ENCODE data around the gene PCBP3. TPM values are rescaled to one million over a fixed set of nuclear protein-coding genes. Genes with fewer than 3 reads are reported as not detected.

The PCBP3 gene
- total RNA-seq, 6 experiments from 2014 or later, result not detected

DNA sequence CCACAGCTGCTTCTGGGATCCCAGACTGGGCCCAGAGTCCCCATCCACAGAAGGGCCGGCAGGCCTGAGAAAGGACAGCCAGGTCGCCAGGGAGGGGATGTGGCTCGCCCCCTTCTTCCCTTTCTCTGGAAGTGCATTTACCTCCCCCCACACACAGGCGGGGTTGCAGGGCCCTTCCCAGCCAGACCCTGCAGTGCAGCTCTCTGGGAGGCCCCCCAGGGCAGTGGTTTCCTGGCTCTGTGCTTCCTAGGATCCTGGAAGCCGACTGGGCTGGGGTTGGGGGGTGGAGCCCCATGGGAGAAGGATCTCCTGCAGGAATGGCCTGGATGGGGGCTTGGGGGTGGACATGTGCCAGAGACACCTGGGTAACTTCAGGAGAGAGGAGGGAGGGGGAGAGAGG lies 333.9 kb downstream of the PCBP3 start:
- Mint-ChIP-seq H3K4me1 (ENCODE audit: low read depth) (peaks cover 23% of the 10 kb centered on the region), H3K36me3 (ENCODE audit: low read depth) (no peaks in the 10 kb centered on the region), H3K27ac (no peak overlapping the region), H3K27me3 (ENCODE audit: insufficient read depth) (no peaks in the 10 kb centered on the region; the same call in 1 of the 2 replicates), H3K4me3 (no peak overlapping the region), H3K9me3 (no peaks in the 10 kb centered on the region)
- DNase-seq, result no peak
- TF ChIP-seq, protein P1, sequence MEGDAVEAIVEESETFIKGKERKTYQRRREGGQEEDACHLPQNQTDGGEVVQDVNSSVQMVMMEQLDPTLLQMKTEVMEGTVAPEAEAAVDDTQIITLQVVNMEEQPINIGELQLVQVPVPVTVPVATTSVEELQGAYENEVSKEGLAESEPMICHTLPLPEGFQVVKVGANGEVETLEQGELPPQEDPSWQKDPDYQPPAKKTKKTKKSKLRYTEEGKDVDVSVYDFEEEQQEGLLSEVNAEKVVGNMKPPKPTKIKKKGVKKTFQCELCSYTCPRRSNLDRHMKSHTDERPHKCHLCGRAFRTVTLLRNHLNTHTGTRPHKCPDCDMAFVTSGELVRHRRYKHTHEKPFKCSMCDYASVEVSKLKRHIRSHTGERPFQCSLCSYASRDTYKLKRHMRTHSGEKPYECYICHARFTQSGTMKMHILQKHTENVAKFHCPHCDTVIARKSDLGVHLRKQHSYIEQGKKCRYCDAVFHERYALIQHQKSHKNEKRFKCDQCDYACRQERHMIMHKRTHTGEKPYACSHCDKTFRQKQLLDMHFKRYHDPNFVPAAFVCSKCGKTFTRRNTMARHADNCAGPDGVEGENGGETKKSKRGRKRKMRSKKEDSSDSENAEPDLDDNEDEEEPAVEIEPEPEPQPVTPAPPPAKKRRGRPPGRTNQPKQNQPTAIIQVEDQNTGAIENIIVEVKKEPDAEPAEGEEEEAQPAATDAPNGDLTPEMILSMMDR (IDR thresholded peaks at IDR 0.05), result no peak

DNA sequence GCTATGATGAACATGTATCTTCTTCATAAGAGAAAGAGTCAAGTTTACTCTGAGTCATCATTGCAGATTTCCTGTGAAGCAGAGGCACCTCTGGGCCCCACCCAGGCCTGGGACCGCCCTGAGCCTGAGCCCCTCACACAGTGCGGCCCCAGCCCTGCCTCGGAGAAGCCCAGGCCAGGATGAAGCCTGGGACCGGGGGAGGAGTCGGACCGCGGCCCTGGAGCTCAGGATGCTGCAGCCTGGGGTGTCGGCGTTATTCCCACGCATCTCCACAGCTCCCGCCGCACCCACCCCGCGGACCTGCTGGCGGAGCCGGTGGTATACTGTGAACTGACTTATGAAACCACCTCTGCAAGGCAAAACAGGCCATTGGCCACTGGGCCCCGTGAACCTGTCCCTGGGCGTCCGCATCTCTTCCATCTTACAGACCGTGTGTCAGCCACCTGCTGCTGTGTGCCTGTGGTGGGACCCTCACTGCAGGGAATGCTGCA lies 335.7 kb downstream of the PCBP3 start:
- no peak overlapping the region for H3K4me3 Mint-ChIP-seq
- no peaks in the 10 kb centered on the region for H3K9me3 Mint-ChIP-seq
- no peaks in the 10 kb centered on the region for H3K36me3 Mint-ChIP-seq (ENCODE audit: low read depth)
- H3K4me1 Mint-ChIP-seq (ENCODE audit: low read depth), result peaks cover 13% of the 10 kb centered on the region
- TF ChIP-seq, protein P1 (IDR thresholded peaks at IDR 0.05), result no peak
- no peak overlapping the region for H3K27ac Mint-ChIP-seq
- no peak for DNase-seq
- H3K27me3 Mint-ChIP-seq (ENCODE audit: insufficient read depth), result no peaks in the 10 kb centered on the region; the same call in 1 of the 2 replicates

- TF ChIP-seq, protein P1 (IDR thresholded peaks at IDR 0.05), result no peak
- peaks cover 13% of the 10 kb centered on the region for H3K4me1 Mint-ChIP-seq (ENCODE audit: low read depth)
- H3K27me3 Mint-ChIP-seq (ENCODE audit: insufficient read depth), result no peaks in the 10 kb centered on the region; the same call in 1 of the 2 replicates
- H3K27ac Mint-ChIP-seq, result no peak overlapping the region
- no peaks in the 10 kb centered on the region for H3K9me3 Mint-ChIP-seq
- H3K36me3 Mint-ChIP-seq (ENCODE audit: low read depth), result peaks cover 4% of the 10 kb centered on the region
- no peak overlapping the region for H3K4me3 Mint-ChIP-seq
- DNase-seq, result no peak
Measured at GRCh38 chr21:45979651-45980050, 336.1 kb downstream of the PCBP3 start.

DNA sequence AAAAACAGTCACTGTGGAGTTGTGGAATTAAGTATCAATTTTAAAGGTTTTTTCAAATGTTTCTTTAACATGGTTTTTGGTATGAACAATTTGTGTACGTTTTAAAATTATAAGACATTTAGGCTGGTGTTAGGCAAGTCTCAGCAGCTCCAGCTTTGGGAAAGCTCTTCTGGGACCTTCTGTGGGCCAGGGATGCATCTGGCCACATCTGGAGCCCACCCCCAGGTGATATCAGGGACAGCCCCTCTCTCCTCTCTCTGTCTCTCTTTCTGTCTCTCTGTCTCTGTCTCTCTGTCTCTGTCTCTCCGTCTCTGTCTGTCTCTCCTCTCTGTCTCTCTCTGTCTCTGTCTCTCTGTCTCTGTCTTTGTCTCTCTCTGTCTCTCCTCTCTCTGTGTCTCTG lies 336.7 kb downstream of the PCBP3 start:
- Mint-ChIP-seq H3K27ac (no peak overlapping the region), H3K9me3 (no peaks in the 10 kb centered on the region), H3K36me3 (ENCODE audit: low read depth) (peaks cover 10% of the 10 kb centered on the region), H3K27me3 (ENCODE audit: insufficient read depth) (no peaks in the 10 kb centered on the region; the same call in 1 of the 2 replicates), H3K4me3 (no peak overlapping the region), H3K4me1 (ENCODE audit: low read depth) (peaks cover 16% of the 10 kb centered on the region)
- TF ChIP-seq, protein P1 (IDR thresholded peaks at IDR 0.05), result no peak
- no peak for DNase-seq

GRCh38 chr21:45980697-45981096 lies 337.2 kb downstream of the PCBP3 start:
- no peak overlapping the region for H3K27ac Mint-ChIP-seq
- peaks cover 17% of the 10 kb centered on the region for H3K4me1 Mint-ChIP-seq (ENCODE audit: low read depth)
- H3K4me3 Mint-ChIP-seq, result no peak overlapping the region
- TF ChIP-seq, protein P1 (IDR thresholded peaks at IDR 0.05), result no peak
- H3K27me3 Mint-ChIP-seq (ENCODE audit: insufficient read depth), result no peaks in the 10 kb centered on the region; the same call in 1 of the 2 replicates
- no peak for DNase-seq
- peaks cover 11% of the 10 kb centered on the region for H3K36me3 Mint-ChIP-seq (ENCODE audit: low read depth)
- H3K9me3 Mint-ChIP-seq, result no peaks in the 10 kb centered on the region

All from HFFc6 (cell line).